ENCODE data around the gene LPCAT2. TPM values are rescaled to one million over a fixed set of nuclear protein-coding genes. Genes with fewer than 3 reads are reported as not detected.

Gene LPCAT2
- total RNA-seq, 1 experiment from 2014 or later: 7.1 TPM

DNA sequence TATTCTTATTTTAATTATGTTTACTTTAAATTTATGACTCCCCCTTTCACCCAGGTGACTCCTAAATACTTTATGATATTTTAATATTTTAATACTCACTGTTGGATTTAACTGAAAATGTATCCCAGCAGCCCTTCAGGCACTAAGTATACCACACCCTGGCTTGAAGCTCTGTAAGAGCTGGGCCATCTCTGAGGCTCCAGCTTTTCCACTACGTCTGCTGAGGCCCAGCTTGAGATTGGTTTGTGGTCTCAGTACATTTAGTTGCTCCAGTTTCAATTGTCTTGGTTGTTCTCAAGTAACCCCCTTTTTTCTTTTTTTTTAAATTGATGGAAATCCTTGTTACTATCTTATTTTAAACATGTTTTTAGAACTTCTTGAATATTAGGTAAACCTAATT, 30.6 kb downstream of the LPCAT2 start (continued):
- TF ChIP-seq GRHL2 (CRISPR knock-in tag; IDR thresholded peaks at IDR 0.05; ENCODE audit: insufficient replicate concordance, severe bottlenecking): no peak
- TF ChIP-seq CBFB (CRISPR knock-in tag; IDR thresholded peaks at IDR 0.05; ENCODE audit: low read depth): no peak
- TF ChIP-seq, protein P1, sequence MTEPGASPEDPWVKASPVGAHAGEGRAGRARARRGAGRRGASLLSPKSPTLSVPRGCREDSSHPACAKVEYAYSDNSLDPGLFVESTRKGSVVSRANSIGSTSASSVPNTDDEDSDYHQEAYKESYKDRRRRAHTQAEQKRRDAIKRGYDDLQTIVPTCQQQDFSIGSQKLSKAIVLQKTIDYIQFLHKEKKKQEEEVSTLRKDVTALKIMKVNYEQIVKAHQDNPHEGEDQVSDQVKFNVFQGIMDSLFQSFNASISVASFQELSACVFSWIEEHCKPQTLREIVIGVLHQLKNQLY (CRISPR knock-in tag; IDR thresholded peaks at IDR 0.05): no peak
- TF ChIP-seq NFE2L1 (CRISPR knock-in tag; IDR thresholded peaks at IDR 0.05): no peak
- TF ChIP-seq ELF4 (CRISPR knock-in tag; IDR thresholded peaks at IDR 0.05; ENCODE audit: low read depth): no peak
- no peak for TF ChIP-seq ZNF396 (CRISPR knock-in tag; IDR thresholded peaks at IDR 0.05; ENCODE audit: borderline replicate concordance)
- TF ChIP-seq, protein P2, sequence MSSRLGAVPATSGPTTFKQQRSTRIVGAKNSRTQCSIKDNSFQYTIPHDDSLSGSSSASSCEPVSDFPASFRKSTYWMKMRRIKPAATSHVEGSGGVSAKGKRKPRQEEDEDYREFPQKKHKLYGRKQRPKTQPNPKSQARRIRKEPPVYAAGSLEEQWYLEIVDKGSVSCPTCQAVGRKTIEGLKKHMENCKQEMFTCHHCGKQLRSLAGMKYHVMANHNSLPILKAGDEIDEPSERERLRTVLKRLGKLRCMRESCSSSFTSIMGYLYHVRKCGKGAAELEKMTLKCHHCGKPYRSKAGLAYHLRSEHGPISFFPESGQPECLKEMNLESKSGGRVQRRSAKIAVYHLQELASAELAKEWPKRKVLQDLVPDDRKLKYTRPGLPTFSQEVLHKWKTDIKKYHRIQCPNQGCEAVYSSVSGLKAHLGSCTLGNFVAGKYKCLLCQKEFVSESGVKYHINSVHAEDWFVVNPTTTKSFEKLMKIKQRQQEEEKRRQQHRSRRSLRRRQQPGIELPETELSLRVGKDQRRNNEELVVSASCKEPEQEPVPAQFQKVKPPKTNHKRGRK (CRISPR knock-in tag; IDR thresholded peaks at IDR 0.05; ENCODE audit: borderline replicate concordance): no peak
- TF ChIP-seq ZNF219 (CRISPR knock-in tag; IDR thresholded peaks at IDR 0.05; ENCODE audit: borderline replicate concordance): no peak
- TF ChIP-seq RELA (CRISPR knock-in tag; IDR thresholded peaks at IDR 0.05; ENCODE audit: borderline replicate concordance): no peak
- no peak for TF ChIP-seq SMAD4 (CRISPR knock-in tag; IDR thresholded peaks at IDR 0.05)
- TF ChIP-seq ESRRA (CRISPR knock-in tag; IDR thresholded peaks at IDR 0.05; ENCODE audit: borderline replicate concordance): no peak
- TF ChIP-seq GABPB1 (CRISPR knock-in tag; IDR thresholded peaks at IDR 0.05): no peak

DNA sequence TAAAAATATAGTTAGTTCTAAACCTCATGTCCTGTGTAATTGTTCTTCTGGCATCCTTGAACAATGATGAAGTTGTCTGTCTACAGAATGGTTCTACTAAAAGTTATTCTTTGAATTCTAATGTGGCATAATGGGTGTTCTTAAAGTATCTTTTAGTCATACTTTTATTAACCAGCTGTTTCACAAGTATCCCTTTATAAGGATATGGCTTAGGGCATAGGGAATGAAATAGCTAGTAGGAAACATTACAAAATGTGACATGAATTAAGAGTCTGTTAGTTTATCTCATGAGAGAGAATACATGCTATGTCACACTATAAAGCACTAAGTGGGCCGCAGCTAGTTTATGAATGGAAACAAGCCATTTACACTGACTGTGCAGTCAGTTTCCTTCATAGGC, 31.3 kb downstream of the LPCAT2 start:
- CTCF ChIA-PET: interaction anchor here (1.8 kb wide), 1 partner anchor 75 kb away, joined by 19 read pairs; no protein-coding TSS in a partner anchor

More for the DNA sequence above, 31.3 kb downstream of the LPCAT2 start:
- Mint-ChIP-seq H3K36me3 (no peaks in the 10 kb centered on the region), H3K4me1 (0 out of 2 replicates have a peak, but pooled peaks cover 4% of the 10 kb centered on the region), H3K9me3 (no peaks in the 10 kb centered on the region), H3K27me3 (ENCODE audit: low read depth) (no peaks in the 10 kb centered on the region), H3K27ac (no peak overlapping the region), H3K4me3 (no peak overlapping the region)
- no peak for ATAC-seq
- TF ChIP-seq, protein P3, sequence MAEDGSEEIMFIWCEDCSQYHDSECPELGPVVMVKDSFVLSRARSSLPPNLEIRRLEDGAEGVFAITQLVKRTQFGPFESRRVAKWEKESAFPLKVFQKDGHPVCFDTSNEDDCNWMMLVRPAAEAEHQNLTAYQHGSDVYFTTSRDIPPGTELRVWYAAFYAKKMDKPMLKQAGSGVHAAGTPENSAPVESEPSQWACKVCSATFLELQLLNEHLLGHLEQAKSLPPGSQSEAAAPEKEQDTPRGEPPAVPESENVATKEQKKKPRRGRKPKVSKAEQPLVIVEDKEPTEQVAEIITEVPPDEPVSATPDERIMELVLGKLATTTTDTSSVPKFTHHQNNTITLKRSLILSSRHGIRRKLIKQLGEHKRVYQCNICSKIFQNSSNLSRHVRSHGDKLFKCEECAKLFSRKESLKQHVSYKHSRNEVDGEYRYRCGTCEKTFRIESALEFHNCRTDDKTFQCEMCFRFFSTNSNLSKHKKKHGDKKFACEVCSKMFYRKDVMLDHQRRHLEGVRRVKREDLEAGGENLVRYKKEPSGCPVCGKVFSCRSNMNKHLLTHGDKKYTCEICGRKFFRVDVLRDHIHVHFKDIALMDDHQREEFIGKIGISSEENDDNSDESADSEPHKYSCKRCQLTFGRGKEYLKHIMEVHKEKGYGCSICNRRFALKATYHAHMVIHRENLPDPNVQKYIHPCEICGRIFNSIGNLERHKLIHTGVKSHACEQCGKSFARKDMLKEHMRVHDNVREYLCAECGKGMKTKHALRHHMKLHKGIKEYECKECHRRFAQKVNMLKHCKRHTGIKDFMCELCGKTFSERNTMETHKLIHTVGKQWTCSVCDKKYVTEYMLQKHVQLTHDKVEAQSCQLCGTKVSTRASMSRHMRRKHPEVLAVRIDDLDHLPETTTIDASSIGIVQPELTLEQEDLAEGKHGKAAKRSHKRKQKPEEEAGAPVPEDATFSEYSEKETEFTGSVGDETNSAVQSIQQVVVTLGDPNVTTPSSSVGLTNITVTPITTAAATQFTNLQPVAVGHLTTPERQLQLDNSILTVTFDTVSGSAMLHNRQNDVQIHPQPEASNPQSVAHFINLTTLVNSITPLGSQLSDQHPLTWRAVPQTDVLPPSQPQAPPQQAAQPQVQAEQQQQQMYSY (CRISPR knock-in tag; IDR thresholded peaks at IDR 0.05): no peak
- no peak for TF ChIP-seq NFE2L1 (CRISPR knock-in tag; IDR thresholded peaks at IDR 0.05)
- TF ChIP-seq FOXJ3 (CRISPR knock-in tag; IDR thresholded peaks at IDR 0.05; ENCODE audit: borderline replicate concordance): no peak
- TF ChIP-seq ATF2 (CRISPR knock-in tag; IDR thresholded peaks at IDR 0.05; ENCODE audit: borderline replicate concordance, low read depth): no peak
- TF ChIP-seq, protein P4, sequence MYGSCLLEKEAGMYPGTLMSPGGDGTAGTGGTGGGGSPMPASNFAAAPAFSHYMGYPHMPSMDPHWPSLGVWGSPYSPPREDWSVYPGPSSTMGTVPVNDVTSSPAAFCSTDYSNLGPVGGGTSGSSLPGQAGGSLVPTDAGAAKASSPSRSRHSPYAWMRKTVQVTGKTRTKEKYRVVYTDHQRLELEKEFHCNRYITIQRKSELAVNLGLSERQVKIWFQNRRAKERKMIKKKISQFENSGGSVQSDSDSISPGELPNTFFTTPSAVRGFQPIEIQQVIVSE (CRISPR knock-in tag; IDR thresholded peaks at IDR 0.05; ENCODE audit: borderline replicate concordance): no peak
- no peak for TF ChIP-seq ZBTB21 (CRISPR knock-in tag; IDR thresholded peaks at IDR 0.05; ENCODE audit: borderline replicate concordance)
- no peak for TF ChIP-seq ZNF138 (CRISPR knock-in tag; conservative IDR thresholded peaks at IDR 0.05)
- POLR2A ChIA-PET: no interaction called here
- DNase-seq (ENCODE audit: low spot score): no peak
